Measurements from ENCODE around the gene DNAJC15.

Gene DNAJC15

DNA sequence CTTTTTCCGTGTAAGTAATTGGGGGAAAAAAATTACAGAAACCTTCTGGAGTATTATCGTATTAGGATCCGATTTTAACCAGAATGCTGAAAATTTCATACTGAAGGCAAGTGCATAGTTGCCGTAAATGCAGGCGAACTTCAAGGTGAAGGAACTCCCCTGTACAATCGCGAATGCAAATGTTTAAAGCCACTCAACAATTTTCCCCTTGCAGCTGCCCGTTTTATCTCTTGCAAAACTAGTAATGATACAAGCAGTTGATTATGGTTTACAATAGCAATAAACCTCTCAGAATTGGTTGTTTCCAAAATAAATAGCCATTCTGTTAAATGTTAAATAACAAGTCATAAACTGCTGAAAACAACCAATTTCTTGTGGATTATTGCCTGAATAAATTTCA is 105.7 kb downstream of the DNAJC15 start:
- no peak for DNase-seq

DNA sequence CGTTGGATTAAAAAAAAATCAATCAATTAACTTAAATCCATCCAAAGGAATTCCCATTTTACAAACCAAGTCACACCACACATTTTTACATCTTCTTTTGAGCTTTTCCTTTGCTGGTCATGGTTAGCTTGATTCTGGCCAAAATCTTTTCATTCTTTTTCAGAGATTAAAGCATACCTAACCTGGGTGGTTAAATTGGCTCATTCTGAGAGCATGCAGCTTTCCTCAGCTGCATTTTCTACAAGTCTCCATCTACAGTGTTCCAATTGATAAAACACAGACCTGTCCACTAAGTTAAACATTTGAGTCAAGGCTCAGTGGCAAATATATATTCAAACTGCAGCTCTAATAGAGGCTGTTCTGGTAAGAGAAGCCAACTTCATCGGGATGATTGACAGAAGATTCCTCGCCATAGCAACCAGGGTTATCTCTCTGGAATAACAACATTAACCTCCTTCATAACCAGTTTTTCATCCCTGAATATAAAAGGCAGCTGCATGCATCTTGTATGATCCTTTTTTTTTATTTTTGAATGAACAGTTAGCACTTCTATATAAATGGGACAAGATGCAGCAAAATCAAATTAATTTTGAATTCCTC is 106.2 kb downstream of the DNAJC15 start:
- DNase-seq, result no peak

DNA sequence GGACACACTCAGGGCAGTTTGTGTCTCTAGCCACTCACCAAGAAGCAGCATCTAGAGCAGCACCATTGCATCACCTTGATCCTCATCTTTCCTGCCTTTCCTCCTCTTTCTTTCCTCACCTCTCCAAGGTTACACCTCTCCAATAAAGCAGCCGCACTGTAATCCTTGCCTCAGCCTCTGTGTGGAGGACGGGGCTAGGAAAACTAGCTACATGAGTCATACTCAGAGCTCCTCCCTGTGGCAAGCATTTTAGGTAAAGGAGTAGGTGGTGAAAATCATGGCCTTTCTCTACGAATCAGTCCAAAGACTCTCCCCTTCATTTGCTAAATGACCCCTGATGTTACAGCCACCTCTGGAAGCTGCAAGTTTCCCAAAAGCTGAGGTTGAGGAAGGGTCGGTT is 108.9 kb downstream of the DNAJC15 start:
- DNase-seq, result peak; percentile 54

DNA sequence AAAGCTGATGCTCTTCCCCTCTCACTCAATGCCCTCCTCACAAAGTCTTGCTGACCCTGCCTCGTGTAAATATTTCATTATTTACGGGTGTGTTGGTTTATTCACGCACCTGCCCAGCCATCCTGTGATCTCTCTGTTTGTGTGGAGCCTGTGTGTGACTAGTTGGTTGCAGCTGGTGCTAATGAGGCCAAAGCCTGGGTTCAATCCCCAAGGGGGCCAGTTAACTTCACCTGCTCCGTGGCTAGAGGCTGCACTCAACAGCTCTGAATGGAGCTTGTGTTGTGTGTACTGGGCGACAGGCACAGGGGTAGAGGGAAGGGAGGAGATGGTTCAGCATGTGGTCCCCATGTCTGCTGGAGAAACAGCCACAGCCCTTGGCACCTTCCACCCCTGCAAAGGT is 109.5 kb downstream of the DNAJC15 start:
- DNase-seq, result no peak

DNA sequence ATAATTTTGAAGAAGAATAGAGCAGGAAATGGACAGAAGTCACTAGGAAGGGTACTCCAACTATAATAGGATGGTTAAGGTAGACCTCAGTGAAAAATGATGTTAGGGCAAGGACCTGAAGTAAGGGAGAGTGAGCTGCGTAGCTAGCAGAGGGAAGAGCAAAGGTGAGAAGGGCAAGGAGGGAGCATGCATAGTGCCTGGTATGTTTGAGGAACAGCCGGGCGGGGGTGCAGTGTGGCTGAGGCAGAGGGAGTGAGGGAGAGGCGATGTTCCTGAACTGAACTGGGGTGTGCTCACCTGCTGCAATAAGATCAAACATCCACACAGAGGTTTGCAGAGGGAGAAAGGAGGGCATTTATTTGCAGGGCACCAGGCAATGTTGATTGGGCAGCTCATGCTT is 110.4 kb downstream of the DNAJC15 start:
- no peak for DNase-seq

DNA sequence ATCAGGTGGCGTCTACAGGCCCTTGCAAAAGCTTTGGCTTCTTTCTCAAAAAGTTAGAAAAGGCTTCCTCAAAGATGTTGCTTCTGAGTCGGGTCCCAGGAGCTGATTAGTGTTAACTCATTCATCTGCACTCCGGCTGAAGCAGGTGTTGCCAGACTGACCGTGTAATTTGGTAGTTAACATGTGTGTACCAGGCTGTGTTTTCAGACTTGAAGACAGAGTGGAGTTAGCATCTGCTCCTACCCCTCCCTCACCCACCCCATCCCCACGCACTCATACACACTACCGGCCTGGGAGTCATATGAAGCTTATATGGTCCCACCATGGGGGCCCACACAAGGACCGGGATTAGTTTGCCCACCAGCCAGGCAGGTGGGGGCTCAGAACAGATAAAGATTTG is 111.5 kb downstream of the DNAJC15 start:
- DNase-seq, result no peak

DNA sequence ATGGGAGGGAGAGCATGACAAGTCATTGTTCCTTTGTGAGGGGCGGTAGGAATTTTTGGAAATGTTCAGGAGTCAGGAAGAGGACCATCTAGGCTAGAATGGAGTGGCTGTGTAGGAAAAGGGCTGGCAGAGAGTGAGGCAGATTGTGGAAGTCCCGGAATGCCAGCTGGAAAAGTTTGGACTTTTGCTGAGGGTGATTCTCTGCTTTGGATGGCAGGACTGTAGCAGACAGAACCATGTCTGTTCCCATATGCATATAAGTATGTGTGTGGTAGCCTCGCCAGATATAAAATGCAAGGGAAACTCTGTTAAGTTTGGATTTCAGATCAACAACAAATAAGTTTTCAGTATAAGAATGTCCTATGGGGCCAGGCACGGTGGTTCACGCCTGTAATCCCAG is 112.1 kb downstream of the DNAJC15 start:
- no peak for DNase-seq

DNA sequence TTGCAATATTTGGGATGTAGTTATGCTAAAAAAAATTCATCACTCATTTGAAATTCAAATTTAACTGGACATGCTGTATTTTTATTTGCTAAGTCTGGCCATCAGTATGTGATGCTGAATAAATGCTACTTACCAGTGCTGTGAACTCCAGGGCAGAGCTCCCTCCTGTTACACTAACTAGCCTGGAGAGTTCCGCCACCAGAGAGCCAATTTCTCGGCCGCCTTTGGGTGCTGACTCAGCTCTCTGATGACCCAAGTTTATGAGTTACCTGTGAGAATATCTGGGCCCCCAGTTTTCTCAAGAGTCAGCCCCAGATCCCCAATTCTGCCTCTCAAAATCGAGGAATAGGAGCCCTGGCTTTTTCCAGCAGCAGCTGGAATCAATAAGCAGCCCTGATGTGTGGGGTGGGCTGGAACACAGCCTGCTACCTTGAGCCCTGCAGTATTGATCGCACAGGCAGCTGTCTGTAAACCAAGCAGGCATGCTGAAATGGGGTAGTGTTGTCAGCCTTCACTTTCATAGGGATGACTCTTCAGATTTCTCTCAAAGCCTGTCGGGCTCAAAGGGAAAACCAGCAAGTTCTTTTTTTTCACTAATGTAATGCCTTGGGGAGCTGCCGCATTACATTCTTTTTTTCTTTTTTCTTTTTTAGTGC is 113.7 kb downstream of the DNAJC15 start:
- no peak for DNase-seq

DNA sequence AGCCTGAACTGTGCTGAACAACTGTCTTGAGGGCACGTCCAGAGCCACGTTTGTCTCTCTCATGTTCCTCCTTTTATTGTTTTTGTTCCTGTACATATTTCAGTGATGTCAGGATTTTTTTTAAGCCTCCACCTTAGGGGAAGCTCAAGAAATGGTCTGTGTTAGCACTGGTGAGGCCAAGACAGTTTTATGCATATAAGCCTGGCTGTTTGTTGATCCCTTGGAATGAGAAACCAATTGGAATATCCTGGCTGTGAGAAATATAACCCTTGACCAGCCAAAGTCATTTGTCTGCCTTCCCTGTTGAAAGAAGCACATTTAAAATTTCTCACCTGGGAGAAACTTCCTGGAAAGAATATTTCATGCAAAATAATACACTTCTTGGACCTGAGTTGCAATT is 115.8 kb downstream of the DNAJC15 start:
- DNase-seq, result no peak

DNA sequence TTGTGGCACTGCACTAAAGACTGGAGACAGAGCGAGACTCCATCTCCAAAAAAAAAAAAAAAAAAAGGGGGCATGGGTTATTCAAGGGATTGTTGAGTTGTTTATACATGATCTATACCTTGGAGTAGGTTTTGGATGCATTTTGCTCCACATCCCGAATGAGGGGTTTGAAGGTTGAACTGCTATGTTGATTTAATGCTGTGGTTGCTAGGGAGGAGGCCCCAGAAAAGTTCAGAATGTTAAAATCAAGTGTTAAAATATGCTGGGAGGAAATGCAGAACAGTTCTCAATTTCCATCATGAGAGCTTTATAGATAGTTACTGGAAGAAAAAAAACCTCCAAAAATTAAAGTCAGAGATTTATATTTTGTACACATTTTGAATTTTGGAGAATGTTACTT is 116.5 kb downstream of the DNAJC15 start:
- DNase-seq, result no peak

DNA sequence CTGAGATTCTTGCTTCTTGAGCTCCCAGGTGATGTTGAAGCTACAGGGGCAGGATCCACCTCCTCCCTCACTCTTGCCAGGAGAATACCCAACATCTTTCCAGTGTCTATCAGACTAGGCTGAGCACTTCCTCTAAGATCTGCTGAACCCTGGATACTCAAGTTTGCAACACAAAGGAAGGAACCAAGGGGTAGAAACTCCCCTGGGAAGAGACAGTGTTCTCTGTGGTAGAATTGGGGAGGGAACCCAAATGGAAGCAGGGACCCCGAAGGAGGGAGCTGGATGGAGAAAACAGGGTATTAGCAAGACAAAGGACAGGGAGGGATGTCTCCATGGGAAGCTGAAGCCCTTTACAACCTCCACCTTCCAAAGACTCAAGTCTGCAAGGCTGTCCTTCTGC is 117.6 kb downstream of the DNAJC15 start:
- no peak for DNase-seq

DNA sequence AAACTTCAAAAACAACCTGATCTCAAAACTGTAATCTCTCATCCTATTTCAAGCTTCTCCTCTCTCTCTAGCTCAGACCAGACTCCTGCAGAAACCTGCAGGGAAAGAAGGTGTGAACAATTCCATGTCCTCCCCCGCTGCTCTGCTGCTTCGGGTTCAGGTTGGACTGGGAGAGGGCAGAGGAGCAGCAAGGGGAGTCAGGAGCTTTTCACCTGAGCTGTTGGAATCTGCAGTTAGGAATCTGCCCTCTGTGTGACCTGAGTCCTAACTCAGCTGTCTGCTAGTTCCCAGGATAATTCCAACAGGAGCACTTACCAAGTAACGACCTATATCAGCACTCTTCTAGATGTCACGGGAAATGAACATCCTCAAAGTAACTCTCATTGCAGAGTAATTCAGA is 118.3 kb downstream of the DNAJC15 start:
- no peak for DNase-seq

DNA sequence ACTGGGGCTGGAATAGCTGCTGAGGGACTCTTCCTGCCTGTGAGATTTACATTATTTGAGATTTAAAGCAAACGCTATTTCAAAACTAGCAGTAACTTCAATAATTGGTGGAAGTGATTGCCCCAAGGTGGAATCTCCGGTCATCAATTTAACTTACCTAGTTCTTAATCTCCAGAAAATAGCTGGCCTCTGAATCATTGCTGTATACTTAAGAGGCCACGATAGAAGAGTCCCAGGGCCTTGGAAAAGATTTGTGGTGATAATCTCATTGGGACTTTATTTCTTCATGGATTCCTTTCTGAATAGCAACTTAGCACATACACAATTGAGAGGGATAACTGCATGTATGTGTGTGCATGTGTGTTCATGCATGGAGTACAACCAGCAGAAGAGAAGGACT is 120.2 kb downstream of the DNAJC15 start:
- DNase-seq, result no peak

DNA sequence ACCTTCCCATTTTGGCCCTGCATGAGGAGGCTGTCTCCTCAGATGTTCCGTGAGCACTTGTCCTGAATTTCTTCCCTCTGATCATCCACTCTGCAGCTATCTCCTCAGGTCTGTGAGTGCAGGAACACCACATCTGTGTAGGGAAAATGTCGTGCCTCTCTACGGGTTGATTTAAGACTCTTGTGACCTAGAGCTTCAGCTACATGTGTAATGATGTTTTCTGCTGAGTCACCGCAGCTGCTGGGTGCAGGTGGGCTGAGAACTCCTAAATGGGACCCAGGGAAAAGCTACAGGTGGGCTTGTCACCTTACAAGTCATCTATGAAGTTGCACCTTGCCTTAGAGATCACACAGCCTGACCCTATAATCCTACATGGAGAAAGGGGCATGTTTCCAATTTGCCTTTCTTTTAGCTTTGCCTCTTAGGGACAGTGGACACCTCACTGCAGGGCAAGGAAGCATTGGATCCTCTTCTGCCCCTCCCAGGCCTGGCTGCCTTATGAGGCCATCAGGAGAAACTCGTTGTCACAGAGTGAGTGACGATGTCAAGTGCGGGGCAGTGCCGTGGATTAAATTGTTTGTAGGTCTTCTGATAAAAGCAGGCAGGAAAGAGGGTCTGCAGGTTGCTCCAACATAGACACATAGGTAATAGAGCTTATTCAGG is 122.3 kb downstream of the DNAJC15 start:
- peak; percentile 51 for DNase-seq

DNA sequence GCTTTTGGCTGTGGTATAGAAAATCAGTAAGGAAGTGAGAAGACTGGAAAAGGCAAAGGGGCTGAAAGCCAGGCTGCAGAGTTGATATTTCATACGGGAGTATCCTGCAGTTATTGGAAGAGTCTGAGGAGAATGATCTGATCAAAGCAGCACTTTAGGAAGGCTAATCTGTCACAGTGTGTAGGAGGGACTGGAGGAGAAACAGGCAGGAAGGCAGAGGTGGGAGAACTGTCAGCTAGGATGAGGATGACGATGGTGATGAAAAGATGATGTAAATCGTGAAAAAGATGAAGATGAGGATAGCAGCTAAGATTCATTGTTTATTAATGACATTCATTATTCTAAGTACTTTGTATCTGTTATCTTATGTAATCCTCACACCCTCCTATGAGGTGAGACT is 123.0 kb downstream of the DNAJC15 start:
- no peak for DNase-seq

DNA sequence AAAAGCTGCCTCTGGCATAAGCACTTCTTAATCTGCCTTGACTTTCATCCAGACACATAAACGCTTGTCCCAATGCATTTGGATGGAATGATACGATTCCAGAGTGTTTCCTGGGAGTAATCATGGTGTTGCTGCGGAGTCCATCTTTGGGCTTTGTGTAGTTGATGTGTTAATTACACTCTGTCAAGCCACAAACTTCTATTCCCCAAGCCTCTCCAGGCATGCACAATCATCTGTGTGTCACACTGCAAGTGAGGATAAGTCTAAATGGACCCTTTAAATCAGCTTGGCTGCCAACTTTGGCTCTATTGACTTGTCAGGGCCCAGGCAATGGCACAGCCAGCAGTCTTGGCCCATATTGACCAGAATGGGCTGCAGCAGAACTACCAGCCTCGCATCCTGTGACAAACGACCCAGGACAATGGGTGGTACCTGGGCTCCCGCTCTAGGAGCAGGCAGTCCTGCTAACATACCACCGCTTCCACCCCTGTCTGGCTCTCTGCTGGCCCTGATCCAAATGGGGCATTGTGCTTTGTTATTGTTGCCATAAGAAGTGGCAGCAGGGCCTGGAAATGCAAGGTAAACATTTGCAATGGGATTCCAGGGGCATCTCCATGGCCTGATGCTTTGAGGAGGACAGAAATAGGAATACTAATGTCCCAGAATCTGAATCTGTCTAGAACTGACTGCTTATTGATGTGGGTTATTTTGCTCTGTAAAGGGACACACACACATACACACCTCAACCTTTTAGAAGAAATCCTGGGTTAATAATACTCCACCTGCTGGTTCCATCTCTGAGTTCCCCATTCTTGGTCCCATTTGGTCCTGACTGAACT is 127.2 kb downstream of the DNAJC15 start:
- DNase-seq, result peak; percentile 16

DNA sequence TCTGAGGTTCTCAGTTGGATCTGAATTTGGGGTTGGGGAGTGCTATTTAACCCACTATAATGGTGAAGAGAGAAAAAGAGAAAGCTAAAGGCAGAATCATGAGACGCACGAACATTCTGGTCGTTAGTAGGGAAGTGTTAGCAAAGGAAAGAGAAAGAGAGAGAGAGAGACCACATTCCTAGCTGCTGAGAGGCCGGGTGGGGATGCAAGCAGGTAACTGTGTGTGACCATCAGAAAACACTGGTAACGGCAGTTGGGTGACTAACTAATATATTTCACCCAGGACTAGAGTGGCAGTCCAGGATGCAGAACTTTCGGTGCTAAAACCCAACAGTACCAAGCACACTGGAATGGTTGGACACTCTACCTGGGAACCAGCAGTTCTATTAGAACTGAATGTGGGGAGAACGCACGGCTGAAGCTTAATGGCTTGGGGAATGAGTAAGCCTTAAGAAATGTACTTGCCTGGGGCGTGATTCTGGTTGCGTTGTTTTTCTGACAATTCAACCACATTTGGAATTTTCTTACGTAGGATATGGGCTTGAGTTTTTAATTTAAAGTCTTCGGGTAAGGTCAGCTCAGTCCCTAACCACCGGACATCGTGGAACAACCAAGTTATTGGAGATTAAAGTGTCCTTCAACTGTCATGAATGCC is 130.2 kb downstream of the DNAJC15 start:
- no peak for DNase-seq

DNA sequence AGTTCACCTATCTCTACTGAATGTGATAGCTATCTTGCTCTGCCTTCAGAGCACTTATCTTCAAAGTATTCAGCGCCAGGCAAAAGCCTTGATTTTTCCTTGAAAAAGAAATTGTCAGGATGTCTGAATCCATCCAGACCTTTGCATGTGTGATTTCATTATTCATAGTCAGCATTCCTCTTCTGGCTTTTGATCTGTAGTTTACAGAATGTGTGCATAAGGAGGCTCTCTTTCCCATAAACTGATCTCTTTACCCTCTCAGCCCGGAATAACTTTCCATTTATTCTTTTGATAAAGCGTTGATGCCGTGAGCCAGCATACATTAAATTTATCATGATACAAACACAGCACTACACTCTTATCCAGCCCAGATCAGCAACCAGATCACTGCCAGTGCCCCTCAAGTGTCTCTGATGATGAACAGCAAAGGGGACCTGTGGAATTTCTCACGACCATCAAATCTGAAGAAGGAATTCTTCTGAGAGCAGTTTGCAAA is 130.8 kb downstream of the DNAJC15 start:
- DNase-seq, result no peak

DNA sequence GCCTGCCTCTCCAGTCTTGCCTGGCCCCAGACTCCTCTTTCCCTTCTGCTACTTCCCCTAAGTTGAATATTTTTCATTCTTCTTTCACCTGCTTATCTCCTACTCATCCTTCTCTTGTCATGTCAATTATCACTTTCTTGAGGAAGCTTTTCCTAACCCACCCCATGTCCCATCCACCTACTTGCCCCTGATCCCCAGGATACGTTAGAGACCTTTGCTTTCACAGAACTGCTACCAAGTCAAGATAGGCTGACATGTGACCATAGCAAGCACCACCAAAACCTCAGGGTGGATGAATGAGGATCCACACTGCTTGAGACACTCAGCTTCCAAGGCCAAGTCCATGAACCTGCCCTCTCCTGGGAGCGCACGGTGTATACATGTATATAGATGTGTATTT is 131.5 kb downstream of the DNAJC15 start:
- DNase-seq, result no peak

DNA sequence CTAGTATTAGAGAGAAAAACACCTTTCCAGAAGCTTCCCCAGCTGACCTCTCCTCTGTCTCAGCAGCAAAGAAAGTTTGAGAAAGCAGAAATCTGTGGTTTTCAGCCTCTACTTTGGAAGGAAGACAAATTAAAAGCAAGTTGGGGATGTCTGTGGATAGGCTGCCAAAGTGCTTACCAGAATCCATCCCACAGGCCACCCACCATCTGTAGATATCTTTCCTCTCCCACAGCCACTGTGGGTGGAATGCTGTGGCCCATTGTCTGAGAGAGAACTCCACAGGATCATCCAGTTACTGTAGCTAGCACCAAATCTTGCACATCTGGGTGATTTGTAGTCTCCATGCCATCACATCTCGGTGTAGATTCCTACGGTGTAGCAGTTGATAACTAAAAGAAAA is 133.5 kb downstream of the DNAJC15 start:
- no peak for DNase-seq

DNA sequence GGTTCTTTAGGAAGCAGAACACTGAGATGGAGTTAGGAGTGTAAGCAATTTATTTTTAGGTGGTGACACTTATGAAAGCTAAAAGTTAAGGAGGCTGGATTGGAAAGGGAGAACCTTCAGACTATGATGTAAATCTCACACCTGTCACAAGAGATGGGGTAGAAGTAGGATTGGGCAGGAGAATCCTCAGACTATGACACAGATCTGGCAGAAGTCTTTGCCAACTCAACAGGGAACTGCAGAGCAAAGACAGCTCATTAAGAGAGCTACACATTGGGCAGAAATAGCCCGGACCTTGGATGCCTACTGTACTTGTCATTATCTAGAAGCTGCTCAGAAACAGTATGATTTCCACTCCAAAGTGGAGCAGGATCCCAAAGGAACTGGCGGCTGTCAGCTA is 134.4 kb downstream of the DNAJC15 start:
- no peak for DNase-seq

DNA sequence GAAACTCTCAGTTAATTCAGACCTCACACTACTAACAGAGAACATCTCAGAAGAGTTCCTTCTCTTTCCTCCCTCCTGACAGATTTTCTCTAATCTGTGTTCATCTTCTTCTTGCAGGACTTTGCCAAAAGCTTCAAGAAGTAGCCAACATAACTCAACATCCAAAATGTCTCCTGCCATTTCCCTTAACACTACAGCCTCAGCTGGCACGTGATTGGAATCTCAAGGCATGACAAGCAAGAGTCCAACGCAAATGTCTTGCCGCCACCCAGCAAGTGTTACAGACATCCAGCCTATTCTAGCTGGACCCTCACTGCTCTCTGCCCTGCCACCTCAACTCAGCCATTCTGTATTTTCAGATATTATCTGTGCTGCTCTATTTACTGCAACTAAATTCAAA is 135.1 kb downstream of the DNAJC15 start:
- DNase-seq, result no peak

DNA sequence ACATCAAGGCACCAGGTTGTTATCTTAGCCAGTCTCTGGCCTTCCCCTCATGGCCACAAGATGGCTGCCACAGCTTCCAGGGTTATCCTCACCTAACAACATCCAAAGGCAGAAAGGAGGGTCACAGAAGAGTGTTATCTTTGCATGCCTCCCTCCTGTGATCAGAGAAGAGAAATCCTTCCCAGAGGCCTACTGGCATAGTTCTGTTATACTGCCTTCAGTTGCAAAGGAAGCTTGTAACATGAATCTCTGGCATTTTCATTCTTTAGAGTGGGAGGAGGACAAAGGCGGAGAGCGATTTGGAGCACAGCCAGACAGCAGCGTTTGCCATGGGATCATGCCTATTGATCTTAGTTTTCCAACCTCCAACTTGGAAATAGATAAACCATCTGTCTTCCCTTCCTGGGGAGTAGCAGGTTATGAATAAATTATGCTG is 135.7 kb downstream of the DNAJC15 start:
- no peak for DNase-seq
